Muscle layer of colon (tissue), 2 donors: Measurements from ENCODE around the gene ATG16L2.
A peak's percentile ranks its signal among the peaks of the same experiment; 100 is the strongest.

Experiments
- H3K27ac ChIP-seq: one replicate; pipeline ENCODE4 v1.7.0; 2013; ENCODE audit warnings: low read depth, mild to moderate bottlenecking, low read length, moderate library complexity
- H3K27me3 ChIP-seq, 2 donors: one replicate each; pipeline ENCODE4 v1.7.0; 2013; ENCODE audit warnings: low read length in 2 of 2, mild to moderate bottlenecking in 2 of 2; ENCODE audit not compliant: insufficient read depth in 2 of 2, control insufficient read depth in 1 of 2
- H3K36me3 ChIP-seq: one replicate; pipeline ENCODE4 v1.7.0; 2013; ENCODE audit warnings: mild to moderate bottlenecking, low read length; ENCODE audit not compliant: insufficient read depth
- H3K4me1 ChIP-seq: one replicate; pipeline ENCODE4 v1.7.0; 2013; ENCODE audit warnings: mild to moderate bottlenecking, low read length; ENCODE audit not compliant: insufficient read depth
- H3K4me3 ChIP-seq, 2 donors: one replicate each; pipeline ENCODE4 v1.7.0; 2013; ENCODE audit warnings: low read length in 2 of 2, low read depth in 1 of 2, mild to moderate bottlenecking in 1 of 2, moderate library complexity in 1 of 2
- H3K9ac ChIP-seq: one replicate; pipeline ENCODE4 v1.7.0; 2013; ENCODE audit warnings: low read length
- H3K9me3 ChIP-seq: one replicate; pipeline ENCODE4 v1.7.0; 2013; ENCODE audit warnings: mild to moderate bottlenecking, low read length
- donor health status: abdominal sarcoma.
- donor health status: Adenocarcinoma of cecum.

Gene ATG16L2, protein sequence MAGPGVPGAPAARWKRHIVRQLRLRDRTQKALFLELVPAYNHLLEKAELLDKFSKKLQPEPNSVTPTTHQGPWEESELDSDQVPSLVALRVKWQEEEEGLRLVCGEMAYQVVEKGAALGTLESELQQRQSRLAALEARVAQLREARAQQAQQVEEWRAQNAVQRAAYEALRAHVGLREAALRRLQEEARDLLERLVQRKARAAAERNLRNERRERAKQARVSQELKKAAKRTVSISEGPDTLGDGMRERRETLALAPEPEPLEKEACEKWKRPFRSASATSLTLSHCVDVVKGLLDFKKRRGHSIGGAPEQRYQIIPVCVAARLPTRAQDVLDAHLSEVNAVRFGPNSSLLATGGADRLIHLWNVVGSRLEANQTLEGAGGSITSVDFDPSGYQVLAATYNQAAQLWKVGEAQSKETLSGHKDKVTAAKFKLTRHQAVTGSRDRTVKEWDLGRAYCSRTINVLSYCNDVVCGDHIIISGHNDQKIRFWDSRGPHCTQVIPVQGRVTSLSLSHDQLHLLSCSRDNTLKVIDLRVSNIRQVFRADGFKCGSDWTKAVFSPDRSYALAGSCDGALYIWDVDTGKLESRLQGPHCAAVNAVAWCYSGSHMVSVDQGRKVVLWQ

DNA sequence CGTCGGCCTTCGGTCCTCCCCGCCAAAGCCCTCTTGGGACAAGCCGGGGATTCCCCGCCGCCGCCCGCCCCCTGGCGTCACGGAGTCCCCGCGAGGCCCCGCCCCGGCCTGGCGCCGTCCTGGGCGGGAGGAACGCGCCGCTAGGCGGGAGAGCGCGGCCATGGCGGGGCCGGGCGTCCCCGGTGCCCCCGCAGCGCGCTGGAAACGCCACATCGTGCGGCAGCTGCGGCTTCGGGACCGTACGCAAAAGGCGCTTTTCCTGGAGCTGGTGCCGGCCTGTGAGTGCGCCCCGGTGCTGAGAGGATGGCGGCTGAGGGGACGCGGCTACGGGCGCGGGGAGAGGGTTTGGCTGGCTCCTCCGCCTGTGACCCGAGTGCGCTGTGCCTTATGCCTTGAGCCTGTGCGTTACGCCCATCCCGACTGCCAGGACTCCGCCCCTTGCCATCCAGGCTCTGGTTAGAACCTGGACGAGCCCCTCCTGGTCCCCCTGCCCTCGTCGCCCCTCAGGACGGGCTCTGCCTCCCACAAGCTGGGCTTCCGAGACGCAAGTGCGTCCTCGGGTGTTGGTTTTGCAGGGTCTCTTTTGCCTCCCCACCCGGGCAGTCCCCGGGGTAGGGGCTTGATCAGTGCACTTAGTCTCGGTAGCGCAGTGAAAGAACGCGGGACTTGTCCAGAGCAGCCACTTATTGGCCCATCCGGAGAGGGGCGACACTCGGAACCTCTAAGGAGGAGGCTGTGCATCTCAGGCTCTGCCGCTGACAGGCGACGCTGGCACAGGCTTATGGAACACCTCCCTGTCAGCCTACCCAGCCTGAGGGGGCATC is at the start of gene ATG16L2:
TSS of gene ATG16L2 (plus strand) at position 126 of the 824 bp plus-strand sequence. CDS start at position 161, 35 bp downstream.
- H3K27me3 ChIP-seq, result no peaks in the 10 kb centered on the region
- no peaks in the 10 kb centered on the region for H3K9me3 ChIP-seq
- peak within 1 kb of the TSS; percentile 78 for H3K9ac ChIP-seq
- peak within 1 kb of the TSS; percentile 97 to 100 for H3K4me3 ChIP-seq
- peaks cover 21% of the 10 kb centered on the region for H3K36me3 ChIP-seq
- peak within 1 kb of the TSS; percentile 95 for H3K27ac ChIP-seq
- H3K4me1 ChIP-seq, result peaks cover 25% of the 10 kb centered on the region

DNA sequence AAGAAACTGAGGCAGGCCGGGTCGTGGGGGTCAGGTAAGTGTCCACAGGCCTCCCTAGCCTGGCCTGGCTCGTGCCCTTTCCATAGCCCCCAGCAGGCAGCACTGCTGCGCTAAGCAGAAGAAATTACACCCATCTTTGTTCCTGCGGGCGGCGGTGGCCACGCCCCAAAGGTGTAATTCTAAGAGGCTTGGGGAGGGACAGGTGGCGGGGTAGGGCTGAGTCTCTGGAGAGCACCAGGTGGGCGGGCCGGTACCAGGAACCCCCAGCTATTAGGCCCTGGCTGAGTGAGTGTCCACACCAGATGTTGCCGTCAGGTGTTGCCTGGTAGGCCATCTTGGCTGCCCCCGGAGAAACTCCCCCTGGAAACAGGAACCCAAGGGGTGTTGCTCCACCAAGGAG is 49.7 kb upstream of the ATG16L2 start:
- H3K4me1 ChIP-seq, result no peaks in the 10 kb centered on the region
- no peak overlapping the region for H3K27ac ChIP-seq
- no peak overlapping the region for H3K9ac ChIP-seq
- no peaks in the 10 kb centered on the region for H3K36me3 ChIP-seq
- no peaks in the 10 kb centered on the region for H3K9me3 ChIP-seq
- no peak overlapping the region for H3K4me3 ChIP-seq
- no peaks in the 10 kb centered on the region for H3K27me3 ChIP-seq

DNA sequence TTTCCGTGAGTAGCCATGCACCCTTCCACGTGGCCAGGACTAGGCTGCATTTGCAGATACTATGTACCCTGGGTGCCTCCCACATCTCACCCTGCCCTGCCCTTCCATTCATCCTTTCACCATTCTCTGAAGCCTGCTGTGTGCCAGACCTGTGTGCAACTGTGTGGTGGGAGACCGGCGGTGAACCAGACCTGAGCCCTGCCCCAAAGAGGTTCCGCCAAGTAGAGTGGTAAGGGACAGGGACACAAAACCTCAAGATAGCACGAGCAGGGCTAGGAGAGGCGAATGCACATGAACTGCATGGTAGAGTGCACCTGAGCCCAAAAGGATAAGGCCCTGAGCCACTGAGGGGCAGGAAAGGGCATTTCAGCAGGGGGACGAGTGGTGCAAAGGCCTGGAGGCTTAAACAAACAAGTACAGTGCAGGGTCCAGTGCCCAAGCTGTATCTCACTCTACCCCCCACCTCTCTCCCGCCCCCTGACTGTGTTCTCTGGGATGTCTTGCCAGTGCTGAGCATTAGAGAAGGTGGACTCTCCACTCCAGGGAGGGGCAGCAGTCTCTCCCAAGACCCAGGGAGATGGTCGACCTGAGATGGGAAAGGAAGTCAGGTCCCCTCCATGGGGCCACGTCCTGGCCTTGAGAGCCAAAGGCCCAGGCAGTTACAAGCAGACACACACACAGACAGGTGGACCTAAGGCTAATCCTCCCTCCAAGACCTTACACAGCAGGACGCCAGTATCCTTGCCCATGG is 47.9 kb upstream of the ATG16L2 start:
- Histone ChIP-seq H3K27ac (no peak overlapping the region), H3K36me3 (no peaks in the 10 kb centered on the region), H3K9ac (no peak overlapping the region), H3K9me3 (no peaks in the 10 kb centered on the region), H3K4me1 (peaks cover 4% of the 10 kb centered on the region), H3K4me3 (no peak overlapping the region), H3K27me3 (no peaks in the 10 kb centered on the region)

DNA sequence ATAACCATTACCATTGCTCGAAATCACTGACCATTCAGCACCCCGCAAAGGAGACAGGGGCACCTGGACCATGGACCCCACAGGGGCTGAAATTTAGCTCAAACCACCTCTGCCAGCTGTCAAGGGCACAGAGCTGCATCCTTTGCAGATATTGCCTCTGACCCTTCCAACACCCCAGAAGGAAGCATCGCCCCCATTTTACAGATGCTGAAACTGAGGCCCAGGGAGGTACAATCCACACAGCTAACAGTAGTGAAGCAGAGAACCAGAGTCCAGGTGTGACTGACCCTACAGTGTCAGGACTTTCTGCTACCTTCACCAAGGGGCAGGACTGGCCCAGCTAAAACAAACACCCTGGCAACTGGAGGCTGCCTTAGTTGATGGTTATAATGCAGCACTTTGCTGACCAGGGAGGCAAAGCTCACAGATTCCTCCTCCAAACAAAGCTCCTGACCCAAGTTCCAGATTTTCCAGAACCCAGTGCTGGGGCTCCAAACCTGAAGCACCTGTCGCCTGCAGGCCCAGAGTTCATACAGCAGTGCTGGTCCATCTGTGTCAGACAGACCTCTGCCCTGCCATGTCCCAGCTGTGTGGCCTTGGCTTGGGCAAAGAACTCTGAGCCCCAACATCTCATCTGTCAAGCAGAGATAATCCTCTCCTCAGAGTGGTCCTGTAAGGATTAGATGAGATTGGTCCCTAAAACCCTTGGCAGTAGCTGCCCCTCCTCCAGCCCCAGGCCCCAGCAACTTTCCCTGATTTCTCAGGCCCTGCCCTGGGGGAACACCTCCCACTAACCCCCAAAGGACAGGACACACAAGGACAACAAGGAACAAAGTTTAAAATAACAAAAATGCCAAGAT is 46.8 kb upstream of the ATG16L2 start:
- H3K36me3 ChIP-seq, result no peaks in the 10 kb centered on the region
- H3K9ac ChIP-seq, result no peak overlapping the region
- H3K4me1 ChIP-seq, result peaks cover 14% of the 10 kb centered on the region
- H3K27ac ChIP-seq, result no peak overlapping the region
- no peak overlapping the region for H3K4me3 ChIP-seq
- no peaks in the 10 kb centered on the region for H3K9me3 ChIP-seq
- no peaks in the 10 kb centered on the region for H3K27me3 ChIP-seq

DNA sequence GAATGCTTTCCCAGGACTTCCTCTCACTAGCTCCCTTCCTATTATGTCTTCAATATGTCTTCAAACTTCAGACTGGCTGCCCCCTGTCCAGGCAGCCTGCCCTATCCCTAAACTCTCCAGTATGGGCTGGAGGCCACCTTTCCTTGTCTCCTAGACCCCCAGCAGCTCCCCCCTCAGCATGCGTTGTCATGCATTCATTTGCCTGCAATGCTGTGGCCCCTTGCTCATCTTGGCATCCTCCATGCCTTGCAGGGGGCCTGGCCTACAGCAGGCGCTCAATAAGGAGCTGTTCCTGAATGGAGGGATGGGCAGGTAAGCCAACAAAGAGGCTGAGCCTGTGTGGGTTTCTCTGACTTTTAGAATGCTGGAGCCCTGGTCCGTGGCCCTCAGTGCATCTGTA is 45.6 kb upstream of the ATG16L2 start:
- H3K4me1 ChIP-seq, result peaks cover 26% of the 10 kb centered on the region

DNA sequence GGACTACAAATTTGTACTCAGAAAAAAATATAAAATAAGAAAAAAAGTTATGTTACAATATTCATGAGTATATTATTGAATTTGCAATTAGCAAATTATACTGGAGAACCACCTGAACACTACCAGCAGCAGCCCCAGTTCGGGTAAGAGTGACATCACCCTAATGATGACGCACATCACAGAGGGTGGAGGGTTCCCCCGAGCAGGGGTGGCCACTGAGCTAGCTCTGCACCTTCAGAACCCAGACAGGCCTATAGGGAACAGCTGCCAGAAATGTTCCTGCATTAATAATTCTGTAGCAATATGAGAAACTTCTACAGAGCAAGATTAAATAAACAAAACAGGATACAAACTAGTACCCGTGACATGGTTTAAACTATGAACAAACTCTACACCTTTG is 44.5 kb upstream of the ATG16L2 start:
- Histone ChIP-seq H3K4me1 (peaks cover 31% of the 10 kb centered on the region), H3K9me3 (no peaks in the 10 kb centered on the region), H3K27ac (no peak overlapping the region), H3K27me3 (no peaks in the 10 kb centered on the region), H3K4me3 (no peak overlapping the region), H3K36me3 (no peaks in the 10 kb centered on the region), H3K9ac (no peak overlapping the region)

More for the DNA sequence above, 45.6 kb upstream of the ATG16L2 start:
- H3K4me3 ChIP-seq, result no peak overlapping the region
- H3K9ac ChIP-seq, result no peak overlapping the region
- no peaks in the 10 kb centered on the region for H3K36me3 ChIP-seq
- no peaks in the 10 kb centered on the region for H3K27me3 ChIP-seq
- H3K27ac ChIP-seq, result no peak overlapping the region
- no peaks in the 10 kb centered on the region for H3K9me3 ChIP-seq

DNA sequence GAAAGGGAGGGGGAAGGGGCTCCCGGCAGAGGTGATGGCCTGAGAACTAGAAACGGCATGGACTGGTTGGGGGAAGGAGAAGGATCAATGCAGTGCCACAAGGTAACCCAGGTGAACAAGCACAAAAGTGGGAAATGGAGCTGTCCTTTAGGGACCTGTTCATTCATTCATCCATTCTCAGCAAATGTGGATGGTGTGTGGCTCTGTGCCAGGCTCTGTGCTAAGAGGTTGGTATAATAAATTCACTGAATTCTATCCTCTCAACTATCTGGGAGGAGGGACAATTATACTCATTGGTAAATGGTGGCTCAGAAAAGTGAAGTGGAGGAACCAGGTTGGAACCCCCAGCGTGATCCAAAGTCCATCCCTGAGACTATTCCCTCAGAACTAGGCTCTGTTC is 43.4 kb upstream of the ATG16L2 start:
- Histone ChIP-seq H3K27me3 (no peaks in the 10 kb centered on the region), H3K4me1 (peaks cover 31% of the 10 kb centered on the region), H3K36me3 (no peaks in the 10 kb centered on the region), H3K9ac (no peak overlapping the region), H3K4me3 (no peak overlapping the region), H3K27ac (no peak overlapping the region), H3K9me3 (no peaks in the 10 kb centered on the region)

DNA sequence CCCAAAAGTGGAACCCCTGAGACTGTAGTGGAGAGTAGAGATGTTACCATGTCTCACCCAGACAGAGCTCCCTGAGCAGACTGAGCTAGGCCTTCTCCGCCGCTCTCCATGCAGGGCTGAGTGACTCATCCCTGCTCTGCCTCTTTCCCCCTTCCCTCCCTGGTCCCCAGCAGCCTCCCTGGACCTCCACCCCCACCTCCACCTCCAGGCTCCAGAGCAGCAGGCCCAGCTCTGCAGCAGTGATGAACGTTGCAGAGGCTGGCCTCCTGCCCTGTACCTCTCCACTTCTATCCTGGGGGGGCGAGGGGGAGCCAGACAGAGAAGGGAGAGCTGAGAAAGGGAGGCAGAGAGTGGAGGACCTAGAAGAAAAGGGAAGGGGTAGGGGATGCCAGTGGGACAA is 42.7 kb upstream of the ATG16L2 start:
- Histone ChIP-seq H3K9me3 (no peaks in the 10 kb centered on the region), H3K4me3 (no peak overlapping the region), H3K27ac (no peak overlapping the region), H3K36me3 (no peaks in the 10 kb centered on the region), H3K9ac (no peak overlapping the region), H3K4me1 (peaks cover 31% of the 10 kb centered on the region), H3K27me3 (no peaks in the 10 kb centered on the region)

DNA sequence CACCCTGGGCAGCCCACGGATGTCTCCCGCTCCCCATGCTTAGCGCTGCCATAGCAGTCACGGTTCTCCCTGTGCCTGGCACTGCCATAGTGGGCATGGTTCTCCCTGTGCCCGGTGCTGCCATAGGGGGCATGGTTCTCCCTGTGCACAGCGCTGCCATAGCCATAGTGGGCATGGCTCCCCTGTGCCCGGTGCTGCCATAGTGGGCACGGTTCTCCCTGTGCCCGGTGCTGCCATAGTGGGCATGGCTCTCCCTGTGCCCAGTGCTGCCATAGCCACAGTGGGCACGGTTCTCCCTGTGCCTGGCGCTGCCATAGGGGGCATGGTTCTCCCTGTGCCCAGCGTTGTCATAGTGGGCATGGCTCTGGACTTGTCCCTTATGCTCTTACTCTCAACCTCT is 42.2 kb upstream of the ATG16L2 start:
- Histone ChIP-seq H3K27me3 (no peaks in the 10 kb centered on the region), H3K27ac (no peak overlapping the region), H3K4me1 (peaks cover 31% of the 10 kb centered on the region), H3K36me3 (no peaks in the 10 kb centered on the region), H3K4me3 (no peak overlapping the region), H3K9me3 (no peaks in the 10 kb centered on the region), H3K9ac (no peak overlapping the region)

DNA sequence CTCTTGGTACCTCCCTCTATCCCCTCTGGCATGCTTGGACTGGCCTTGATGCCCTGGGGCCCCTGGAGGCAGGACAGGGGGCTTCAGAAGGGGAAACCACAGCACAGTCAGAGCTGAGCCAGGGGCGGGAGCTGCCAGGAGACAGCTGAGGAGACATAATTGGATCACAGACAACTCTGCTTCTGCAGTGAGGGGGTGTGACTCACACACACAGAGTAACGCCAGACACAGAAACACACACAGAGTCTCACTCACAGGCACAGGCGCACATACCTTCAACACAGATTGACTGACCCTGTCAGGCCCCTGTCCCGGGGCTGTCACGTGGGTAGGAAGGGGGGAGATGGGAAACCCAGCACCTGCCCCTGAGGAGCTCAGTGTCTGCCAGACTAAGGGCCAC is 40.9 kb upstream of the ATG16L2 start:
- H3K9ac ChIP-seq, result no peak overlapping the region

More for the DNA sequence above, 40.9 kb upstream of the ATG16L2 start:
- Histone ChIP-seq H3K36me3 (no peaks in the 10 kb centered on the region), H3K4me1 (peaks cover 31% of the 10 kb centered on the region), H3K27ac (no peak overlapping the region), H3K4me3 (no peak overlapping the region), H3K27me3 (no peaks in the 10 kb centered on the region), H3K9me3 (no peaks in the 10 kb centered on the region)
